Activated T-cell treated with anti-CD3 and anti-CD28 coated beads, Interleukin-2, amount 50 U/mL, for 1 hour (primary cell): ENCODE results near the gene ARL11.

Experiments
- DNase-seq: peaks from one replicate; pipeline ENCODE4 v3.0.0-alpha.2; 2020

ARL11 gene

DNA sequence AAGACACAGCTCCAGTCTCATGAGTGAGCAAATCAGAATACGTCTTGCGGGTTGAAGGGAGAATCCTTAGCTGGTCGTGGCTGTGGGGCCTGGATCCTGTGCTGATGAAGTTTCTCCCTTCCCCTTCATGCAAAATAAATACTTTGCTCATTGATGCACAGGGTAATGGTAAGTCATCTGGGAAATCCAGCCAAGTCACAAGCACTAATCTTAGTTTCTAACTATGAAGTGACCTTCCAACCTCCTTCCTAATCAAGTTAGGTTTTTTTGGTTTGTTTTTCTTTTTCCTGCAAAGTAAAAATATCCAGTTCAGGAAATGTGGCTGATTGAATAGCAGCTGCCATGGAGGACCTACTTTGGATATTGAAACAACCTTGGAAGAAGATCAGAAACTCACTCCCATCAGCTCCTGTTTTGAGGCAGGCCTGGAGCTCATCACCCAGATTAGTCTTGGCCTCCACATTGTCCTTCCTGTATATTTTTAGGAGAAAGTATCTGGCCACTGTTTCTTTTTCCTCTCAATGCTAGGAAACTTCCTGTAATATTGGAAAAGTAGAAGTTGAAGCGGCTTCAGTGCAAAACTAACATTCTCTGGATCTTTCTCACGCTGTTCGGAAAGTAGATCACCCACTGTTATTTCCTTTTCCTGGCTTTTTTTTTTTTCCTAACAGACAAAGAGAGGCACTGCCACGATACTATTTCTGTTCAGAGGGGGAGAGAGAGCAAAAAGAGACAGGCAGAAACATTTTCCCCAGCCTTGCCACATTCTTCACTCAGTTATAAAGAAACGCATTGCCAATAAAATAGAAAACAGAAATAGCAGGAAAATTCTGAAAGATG is 12.3 kb upstream of the ARL11 start:
- no peak for DNase-seq

DNA sequence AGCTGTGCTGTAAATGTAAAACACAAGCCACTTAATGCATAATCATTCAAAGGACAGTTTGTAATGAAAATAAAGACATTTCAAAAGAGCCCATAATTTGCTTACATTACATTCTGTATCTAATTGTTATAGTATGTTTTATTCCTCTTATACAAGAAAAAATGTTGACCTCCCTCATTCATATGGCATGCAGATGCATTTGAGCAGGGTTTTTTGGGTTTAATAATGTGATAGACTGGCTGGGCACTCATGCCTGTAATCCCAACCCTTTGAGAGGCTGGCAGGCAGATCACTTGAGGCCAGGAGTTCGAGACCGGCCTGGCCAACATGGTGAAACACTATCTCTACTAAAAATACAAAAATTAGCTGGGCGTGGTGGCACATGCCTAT is 11.6 kb upstream of the ARL11 start:
- DNase-seq = no peak

DNA sequence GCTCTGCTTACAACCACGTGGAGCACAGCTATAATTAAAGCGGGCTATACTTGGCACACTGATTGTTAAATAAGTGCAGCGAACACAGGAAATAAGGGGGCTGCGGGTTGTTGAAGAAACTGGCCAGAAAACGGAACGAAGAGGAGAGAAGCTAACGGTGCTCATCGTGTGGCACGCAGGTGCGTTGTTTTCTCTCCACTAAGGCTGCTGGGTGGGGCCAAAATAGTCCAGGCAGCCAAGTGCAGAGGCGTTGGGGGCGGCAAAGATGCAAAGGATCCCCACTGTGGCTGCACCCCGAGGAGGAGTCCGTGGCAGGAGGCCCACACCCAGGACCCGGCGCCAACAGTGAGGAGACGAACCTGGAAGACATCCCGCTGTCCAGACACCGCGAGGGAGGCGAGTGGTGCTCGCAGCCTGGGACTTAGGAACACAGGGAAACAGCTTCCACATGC is 8.1 kb upstream of the ARL11 start:
- DNase-seq = no peak

DNA sequence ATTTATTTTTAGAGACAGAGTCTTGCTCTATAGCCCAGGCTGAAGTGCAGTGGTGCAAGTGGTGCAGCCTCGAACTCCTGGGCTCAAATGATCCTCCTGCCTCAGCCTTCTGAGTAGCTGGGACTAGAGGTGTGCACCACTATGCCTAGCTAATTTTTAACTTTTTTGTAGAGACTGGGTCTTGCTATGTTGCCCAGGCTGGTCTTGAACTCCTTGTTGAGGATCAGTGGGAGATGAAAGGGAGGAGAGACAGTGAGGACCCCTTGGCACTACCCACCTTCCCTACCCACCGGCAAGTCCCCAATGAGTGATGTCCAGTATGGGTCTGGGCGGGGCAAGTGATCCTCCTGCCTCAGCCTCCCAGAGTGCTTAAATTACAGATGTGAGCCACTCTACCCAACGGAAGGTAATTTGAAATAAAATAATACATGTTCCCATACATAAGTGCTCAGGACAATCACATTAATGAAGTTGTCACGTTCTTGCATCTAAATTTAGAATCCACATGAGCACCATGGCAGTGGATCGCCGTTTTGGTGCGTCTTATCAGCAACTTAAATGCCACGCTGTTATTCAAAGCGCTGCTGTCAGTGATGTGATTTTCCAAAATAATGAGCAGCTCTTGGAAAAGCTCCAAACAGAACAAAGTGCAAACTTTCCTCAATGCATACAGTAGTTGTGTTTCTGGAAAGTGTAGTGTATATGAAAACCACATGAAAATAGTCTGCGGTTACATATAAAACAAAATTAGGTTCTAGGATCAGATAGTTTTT is 5.9 kb upstream of the ARL11 start:
- DNase-seq = no peak

DNA sequence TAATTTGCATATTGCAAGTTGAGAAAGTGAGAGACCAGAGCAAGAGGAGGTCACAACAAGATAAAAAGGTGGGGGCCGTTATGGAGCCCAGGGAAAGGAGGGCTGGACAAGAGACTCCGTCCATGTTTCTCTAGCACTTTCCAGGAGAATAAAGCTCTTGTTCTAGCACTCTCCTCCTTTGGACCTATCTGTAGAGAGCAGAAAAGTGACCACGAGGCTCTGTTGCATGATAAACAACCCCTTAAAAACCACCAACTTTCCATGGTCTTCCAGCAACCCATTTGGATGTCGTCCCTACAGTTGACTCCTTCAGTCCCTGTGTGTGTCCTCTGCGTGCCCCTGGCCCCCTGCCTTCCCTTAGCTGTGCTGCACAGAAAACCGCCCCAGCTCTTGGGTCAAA is 4.1 kb upstream of the ARL11 start:
- DNase-seq = no peak

DNA sequence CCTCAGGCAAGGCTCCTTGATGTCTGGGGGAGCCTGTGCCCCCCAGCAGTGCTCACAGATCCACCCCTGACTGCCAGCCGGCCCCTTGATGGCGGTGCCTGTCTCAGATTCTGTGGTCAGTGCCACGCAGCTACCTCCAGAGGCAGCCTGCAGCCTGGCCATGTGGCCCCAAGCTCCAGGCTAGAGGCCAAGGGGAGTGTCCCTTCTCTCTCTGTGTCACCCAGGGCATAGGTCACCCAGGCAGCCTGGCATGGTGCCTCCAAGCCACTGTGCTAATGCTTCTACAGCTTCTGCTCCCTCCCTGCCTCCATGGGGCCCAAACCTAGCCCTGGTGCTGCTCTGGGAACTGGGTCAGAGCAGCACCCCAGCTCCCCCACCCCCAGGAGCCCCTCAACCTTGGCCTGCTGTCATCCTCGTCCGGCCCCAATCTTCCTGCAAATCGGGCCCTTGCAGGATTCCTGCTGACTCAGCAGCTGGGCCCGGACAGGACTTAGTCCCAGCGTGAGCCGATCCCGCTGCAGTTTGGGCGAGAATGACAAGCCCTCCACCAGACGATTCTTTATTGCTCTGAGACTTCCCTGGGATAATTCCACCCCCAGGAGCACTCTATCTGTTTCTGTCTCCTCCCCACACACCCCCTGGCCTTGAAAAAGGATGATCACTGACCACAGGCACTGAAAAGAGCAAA is 2.8 kb upstream of the ARL11 start:
- no peak for DNase-seq

DNA sequence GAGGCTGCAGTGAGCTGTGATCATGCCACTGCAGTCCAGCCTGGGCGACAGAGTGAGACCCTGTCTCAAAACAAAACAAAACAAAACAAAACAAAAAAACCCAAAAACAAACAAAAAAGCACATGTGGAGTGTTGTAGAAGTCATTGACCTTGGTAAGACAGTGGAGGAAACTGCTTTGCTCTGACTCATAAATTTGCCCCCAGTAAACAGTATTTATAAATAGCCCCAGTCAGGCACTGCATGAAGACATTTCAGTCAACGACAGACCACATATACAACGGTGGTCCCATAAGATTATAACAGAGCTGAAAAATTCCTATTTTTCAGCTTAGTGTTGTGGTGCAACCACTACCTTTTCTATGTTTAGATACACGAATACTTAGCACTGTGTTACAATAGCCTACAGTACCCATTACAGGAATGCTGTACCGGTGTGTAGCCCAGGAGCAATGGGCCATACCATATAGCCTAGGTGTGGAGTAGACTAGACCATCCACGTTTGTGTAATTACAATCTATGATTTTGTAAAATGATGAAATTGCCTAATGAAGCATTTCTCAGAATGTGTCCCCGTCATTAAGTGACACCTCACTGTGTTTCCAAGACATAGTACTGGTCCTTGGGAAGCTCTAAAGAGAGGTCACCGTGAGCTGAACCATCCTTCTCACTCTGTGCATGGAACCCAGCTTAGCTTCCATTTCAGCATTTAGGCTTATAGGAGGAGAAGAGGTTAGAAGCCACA is 1.1 kb downstream of the ARL11 start:
- DNase-seq = no peak

DNA sequence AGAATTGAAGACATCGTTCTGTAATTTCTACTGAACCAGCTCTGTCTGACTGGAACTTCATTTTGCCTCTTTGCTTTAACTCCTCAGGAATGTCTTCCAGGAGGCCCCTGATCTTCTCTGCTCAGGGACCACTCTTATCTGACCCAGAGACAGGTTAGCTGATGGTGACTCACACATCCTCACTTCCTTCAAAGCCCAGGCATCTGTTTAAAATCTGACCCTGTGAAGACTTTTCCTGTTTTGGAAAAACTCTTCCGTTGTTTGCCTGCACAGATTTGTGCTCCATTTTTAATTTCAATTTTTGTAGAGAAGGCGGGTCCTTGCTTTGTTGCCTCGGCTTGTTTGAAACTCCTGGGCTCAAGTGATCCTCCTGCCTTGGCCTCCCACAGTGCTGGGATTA is 1.6 kb downstream of the ARL11 start:
- no peak for DNase-seq

DNA sequence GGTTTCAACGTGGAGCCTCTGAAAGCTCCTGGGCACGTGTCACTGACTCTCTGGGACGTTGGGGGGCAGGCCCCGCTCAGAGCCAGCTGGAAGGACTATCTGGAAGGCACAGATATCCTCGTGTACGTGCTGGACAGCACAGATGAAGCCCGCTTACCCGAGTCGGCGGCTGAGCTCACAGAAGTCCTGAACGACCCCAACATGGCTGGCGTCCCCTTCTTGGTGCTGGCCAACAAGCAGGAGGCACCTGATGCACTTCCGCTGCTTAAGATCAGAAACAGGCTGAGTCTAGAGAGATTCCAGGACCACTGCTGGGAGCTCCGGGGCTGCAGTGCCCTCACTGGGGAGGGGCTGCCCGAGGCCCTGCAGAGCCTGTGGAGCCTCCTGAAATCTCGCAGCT is 2.3 kb downstream of the ARL11 start:
- no peak for DNase-seq

DNA sequence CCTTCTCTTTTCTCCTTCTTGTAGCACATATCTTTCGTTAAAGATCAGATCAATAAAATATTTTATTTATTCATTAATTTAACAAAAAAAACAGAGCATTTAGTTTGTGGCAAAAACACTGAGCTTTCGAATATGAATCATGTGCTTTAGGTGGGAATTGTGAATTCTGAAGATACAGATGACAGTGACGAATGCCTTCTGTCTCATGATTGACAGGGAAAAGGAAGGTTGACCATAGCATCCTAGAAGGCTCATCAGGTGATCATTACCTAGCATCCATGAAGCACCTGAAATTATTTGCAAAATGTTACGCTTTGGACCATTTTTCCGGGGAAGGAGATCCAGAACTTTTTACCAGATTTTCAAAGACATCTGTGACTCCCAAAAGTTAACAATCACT is 3.8 kb downstream of the ARL11 start:
- DNase-seq = no peak

DNA sequence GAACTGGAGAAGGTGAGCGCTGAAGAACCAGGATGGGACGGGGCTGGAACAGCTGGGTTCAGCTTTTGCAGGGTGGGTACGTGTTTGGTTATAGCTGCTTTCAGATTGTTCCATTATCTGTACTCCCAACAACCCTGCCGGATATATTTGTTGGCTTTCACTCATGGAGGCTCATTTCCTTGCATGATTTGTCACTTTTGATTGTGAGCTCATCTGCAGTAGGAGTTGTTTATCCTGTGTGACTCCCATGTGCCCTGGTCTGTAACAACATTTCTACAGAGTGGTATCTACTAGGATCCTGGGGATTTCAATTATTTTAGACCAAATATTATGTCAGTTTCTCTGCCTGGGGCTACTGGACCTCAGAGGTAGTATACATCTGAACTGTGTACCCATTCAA is 5.4 kb downstream of the ARL11 start:
- no peak for DNase-seq

DNA sequence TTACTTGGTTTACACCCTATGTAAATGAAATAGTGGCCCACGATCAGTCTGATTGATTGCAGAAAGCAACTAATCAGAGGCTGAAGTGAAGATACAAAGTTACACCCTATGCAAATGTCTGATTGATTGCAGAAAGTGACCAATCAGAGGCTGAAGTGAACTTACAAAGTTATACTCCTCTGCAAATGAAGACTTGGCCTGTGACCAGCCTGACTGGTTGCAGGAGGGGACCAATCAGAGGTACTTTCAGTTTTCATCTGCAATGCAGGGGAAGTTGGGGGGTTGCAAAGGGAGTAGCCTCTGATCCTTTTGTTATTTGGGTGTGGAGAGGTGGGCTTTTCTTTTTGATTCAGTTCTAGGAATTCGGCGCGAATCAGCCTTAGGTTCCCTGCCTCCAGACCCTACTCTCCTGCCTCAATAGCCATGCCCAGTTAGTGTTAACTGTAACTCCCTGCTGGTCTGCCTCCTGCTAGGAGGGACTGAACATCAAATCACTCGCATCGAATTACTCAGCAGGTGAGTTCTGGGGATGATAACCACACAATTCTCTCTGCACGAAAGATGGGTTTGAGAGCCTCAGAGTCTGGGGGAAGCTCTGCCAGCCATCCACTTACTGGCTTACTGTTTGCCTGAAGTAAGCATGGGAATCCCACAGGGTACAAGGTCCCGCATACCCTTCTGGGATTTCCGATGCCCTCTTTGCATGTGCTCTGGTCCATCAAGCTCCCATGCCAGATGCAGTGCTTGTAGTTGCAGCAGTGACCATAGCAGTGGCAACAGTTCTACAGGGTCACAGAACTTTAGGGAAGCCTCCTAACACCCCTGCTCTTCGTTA is 7.5 kb downstream of the ARL11 start:
- DNase-seq = no peak

DNA sequence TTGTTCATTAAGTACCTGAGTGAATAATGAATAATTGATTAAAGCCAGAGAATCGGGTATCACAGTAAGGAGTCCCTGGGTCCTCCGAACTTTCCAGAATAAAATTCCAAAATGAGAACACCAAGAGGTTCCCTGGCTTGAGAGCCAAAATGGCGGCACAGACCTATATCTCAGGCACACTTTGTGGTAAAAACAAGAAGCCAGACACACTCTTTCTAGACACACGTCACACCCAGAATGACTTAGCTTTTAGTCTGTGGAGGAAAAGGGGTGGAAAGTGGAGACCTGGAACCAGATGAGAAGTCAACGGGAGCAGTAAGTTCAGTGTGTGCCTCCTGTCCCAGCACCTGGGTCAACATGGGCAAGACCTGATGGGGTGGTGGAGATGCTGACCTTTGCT is 8.4 kb downstream of the ARL11 start:
- no peak for DNase-seq

DNA sequence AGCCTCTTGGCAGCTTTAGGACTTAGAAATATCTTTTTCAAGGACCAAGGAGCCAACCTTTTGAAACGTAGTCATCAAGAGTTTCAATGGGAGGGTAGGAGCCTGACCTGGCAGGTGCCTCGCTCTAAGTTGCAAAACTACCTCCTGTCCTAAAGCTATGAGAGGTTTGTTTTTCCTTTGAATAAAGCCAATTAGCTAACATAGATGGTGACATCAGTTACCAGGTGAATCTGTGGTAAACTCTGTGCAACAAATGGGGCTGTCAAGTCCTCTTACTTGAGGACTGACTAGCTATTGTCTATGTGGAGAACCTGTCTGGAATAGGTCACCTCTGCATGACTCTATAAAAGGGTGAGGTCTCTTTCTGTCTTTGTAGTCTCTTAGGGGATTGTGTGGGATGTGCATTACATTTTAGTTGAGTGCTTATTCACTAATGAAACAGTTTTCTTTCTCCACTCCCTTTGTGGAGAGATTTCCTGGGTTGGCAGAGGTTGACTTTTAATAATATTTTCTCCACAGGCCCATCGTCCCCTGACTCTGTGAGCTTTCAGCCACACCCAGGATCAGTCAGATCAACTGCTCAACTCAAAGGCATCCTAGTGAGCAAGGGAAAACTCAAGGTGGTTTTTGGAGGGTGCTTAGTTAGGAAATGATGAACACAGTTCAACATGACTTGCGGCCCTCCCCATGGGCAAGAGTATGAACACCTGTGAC is 9.9 kb downstream of the ARL11 start:
- no peak for DNase-seq

DNA sequence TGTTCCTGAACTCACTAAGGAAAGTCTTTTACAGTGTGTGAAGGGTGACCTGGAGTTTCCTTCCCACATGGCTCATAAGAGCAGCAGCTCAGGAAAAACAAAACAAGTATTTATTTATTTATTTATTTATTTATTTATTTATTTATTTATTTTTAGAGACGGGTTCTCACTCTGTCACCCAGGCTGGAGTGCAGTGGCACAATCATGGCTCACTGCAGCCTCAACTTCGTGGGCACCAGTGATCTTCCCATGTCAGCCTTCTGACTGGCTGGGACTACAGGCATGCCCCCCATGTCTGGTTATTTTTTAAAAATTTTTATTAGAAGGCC is 10.4 kb downstream of the ARL11 start:
- DNase-seq = no peak

DNA sequence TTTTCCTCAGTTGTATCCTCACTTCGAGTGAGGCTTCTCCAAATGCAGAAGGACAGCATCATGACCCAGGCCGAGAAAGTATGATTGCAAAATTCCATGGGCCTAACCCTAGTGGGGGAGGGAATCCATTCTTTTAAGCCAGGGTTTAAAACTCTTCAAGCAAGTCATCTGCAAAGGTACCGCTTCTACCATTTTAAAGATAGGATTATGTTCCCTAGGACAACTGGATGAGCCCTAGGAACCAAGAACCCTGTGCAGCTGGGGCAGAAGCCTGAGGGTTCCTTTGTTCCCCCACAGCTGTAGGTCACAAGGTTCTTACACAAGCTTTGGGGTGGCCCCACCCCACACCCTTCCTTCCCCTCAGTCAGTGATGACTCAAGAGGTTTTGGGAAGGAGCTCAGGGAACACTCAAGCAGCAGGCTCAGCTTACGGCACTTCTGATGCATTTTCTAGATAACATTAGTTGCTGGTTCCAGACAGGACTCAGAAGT is 13.5 kb downstream of the ARL11 start:
- no peak for DNase-seq

DNA sequence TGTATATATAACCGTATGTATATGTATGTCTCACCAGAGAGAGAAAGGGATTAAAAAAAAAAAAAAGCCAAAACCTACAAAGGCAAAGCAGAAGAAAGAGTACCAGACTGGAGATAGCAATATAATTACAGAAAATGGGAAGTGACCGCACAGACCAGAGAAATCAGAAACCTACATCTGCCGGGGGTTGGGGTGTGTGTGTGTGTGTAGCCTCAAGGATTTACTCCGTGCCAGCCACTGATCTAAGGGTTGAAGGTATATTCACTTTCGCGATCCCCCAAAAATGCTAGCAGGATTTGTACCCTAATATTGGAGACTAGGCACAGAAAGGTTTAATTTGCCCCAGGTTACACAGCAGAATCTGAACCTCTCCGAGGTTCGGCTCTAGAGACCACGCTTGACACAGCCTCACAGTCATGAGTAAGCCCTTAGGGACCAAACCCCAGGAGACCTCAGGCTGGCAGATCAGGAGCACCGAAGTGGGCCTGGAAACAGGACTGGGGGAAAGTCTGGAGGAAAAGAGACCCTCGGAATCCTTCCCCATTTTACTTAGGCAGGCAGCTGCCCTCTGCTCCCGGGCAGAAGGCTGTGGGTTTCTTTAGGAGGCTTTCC is 14.8 kb downstream of the ARL11 start:
- no peak for DNase-seq

DNA sequence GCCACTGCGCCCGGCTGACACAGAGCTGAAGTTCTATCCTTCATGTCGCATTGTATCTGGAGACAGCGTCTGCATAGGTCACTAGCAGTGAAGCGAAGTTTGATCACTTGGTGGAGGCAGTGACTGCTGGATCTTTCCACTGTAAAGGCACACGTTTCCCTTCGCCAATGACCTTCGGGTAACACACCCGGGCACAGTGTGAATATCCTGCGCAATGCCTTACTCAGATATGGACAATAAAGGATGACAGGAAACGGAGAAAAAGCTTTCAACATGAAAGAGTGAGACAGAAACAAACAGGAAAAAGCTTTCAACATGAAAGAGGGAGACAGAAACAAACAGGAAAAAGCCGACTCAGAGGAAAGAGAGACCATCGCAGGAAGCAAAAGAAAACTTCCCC is 17.1 kb downstream of the ARL11 start:
- DNase-seq = no peak

DNA sequence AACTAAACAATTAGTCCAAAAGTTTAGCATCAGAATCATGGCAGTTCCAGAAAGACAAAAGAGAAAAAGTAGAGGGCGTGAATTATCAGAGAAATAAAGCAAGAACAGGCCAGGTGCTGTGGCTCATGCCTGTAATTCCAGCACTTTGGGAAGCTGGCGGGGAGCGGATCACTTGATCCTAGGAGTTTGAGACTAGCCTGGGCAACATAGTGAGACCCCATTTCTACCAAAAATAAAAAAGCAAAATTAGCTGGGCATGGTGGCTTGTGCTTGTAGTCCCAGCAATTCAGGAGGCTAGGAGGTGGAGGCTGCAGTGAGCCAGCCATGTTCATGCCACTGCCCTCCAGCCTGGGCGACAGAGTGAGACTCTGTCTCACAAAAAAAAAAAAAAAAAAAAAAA is 18.4 kb downstream of the ARL11 start:
- DNase-seq = no peak

DNA sequence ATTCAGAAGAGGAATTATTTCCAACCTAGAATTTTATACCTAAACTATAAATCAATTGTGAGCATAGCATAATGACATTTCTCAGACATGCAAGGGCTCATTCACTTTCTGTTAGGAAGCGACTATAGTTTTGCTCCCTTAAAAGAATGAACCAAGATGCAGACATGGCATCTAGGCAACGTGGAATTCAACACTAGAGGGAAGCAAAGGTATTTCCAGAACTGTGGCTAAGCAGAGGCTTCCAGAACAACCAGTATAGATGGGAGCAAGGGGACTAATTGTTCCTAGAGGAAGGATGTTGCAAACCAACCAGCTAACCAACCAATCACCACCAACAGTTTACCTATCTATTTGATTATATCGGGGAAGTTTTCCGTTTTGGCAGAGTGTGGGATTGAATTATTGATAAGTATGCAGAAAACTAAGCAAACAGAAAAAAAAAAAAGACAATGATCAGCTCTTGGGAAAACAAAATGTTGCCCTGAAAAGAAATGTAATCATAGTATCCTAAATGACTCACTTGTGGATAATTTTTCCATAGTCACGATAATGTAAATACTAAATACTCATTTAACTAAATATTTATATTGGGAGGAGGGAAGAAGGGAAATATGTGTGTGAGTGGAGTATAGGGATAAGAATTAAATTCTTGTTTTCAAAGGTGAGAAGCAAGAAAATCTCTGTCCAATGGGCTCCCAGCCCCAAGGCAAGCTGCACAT is 21.1 kb downstream of the ARL11 start:
- DNase-seq = no peak
